Measurements from ENCODE around the gene HECTD1. TPM values are rescaled to one million over a fixed set of nuclear protein-coding genes. Genes with fewer than 3 reads are reported as not detected.

HECTD1 gene
- total RNA-seq, 1 donor from 2014 or later, result 153 TPM

Small RNA genes lying within 50 kb of the gene (small RNA-seq; reads per million reads assigned to genes)
- gene RF00019 (not detected), gene RNU6-541P (not detected)

Other genes with a start within 250 kb of the HECTD1 start
- gene AP4S1, start 182.1 kb downstream of the HECTD1 start, total RNA-seq (ENCODE audit: low replicate concordance), result 10.4 and 24.4 TPM in 2 replicates
- gene STRN3, start 181.4 kb downstream of the HECTD1 start, total RNA-seq (ENCODE audit: low replicate concordance), result 54.2 and 104 TPM in 2 replicates
- 12.9 and 34.7 TPM in 2 replicates for gene HEATR5A, start 212.8 kb upstream of the HECTD1 start, total RNA-seq (ENCODE audit: low replicate concordance)
- 8.6 and 11.9 TPM in 2 replicates for gene DTD2, start 249.7 kb upstream of the HECTD1 start, total RNA-seq (ENCODE audit: low replicate concordance)

Measured in neural progenitor cell (in vitro differentiated cells).